ENCODE measurements around the gene CR1. TPM values are rescaled to one million over a fixed set of nuclear protein-coding genes. Genes with fewer than 3 reads are reported as not detected.
"Not testable (repeated sequence)": the region's sequence is repeated elsewhere in the genome, so short reads cannot be mapped to it uniquely, and the experiment has no call there.

Gene CR1
- total and polyA plus RNA-seq, 7 experiments from 2014 or later = 0.19 to 50.1 (median 4.3) TPM

DNA sequence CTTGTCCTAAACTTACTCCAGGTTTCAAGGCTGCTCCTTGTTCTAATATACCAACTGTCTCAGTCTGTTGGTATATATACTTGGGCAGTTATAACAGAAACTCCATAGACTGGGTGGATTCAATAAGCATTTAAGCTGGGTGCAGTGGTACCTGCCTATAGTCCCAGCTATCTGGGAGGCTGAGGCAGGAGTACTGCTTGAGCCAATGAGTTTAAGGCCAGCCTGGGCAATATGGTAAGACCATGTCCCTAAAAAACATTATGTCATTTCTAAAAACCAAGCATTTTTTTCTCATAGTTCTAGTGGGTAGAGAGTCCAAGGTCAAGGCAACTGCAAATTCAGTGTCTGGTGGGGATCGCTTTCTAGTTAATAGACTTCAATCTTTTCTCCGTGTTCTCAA lies 131.5 kb downstream of the CR1 start:
- CTCF ChIA-PET = interaction anchor here (0.6 kb wide), 1 partner anchor 225 kb away, joined by 4 read pairs; no protein-coding TSS in a partner anchor

DNA sequence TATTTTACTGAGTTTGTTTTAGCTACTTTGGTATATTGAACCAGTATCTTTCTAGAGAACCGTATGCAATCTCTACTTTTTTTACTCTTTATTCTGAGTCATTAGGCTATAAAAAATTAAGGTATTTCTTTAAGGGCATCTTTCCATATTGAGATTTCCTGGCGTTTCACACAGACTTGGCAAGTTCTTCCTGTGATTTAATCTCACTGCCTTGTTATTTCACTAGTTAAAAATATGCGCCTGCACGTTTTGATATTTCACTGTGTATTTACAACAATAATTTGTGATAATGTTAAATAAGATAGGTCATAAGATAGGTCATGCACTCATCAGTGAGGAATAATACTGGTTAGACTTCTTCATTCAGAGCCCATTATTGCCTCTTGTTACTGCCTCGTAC lies 132.8 kb downstream of the CR1 start:
- CTCF ChIA-PET = interaction anchor here (1.3 kb wide), 1 partner anchor 9 kb away, joined by 3 read pairs; no protein-coding TSS in a partner anchor
- H3K27me3 ChIP-seq (ENCODE audit: control insufficient read depth in 2 of 2, insufficient read depth in 2 of 2, low read length in 2 of 2) = peaks cover 0 to 4% of the 10 kb centered on the region in 2 donors
- no peak for DNase-seq
- Mint-ChIP-seq H3K4me3 (no peak overlapping the region), H3K4me1 (peaks cover 0 to 1% (median 0%) of the 10 kb centered on the region in 7 donors), H3K27me3 (peaks cover 0 to 13% (median 3%) of the 10 kb centered on the region in 5 donors), H3K9me3 (peaks cover 0 to 5% (median 0%) of the 10 kb centered on the region in 11 donors), H3K27ac (no peak overlapping the region), H3K36me3 (peaks cover 0 to 6% (median 0%) of the 10 kb centered on the region in 5 donors)
- no peaks in the 10 kb centered on the region for H3K4me1 ChIP-seq (ENCODE audit: control insufficient read depth in 2 of 2, insufficient read depth in 2 of 2, low read length in 2 of 2)
- H3K36me3 ChIP-seq (ENCODE audit: control insufficient read depth in 2 of 3, insufficient read depth in 3 of 3, low read length in 3 of 3) = no peaks in the 10 kb centered on the region
- no peak overlapping the region for H3K4me3 ChIP-seq (ENCODE audit: low read length)
- H3K27ac ChIP-seq (ENCODE audit: low read depth, low read length) = no peak overlapping the region
- ATAC-seq = no peak
- intact Hi-C loops (cut with micrococcal nuclease) = no loop called here
- H3K9me3 ChIP-seq (ENCODE audit: control insufficient read depth in 2 of 3, low read length in 3 of 3) = no peaks in the 10 kb centered on the region
- POLR2A ChIA-PET = no interaction called here

More for the DNA sequence above, 131.5 kb downstream of the CR1 start:
- no peak for DNase-seq
- Mint-ChIP-seq H3K4me1 (peaks cover 0 to 1% (median 0%) of the 10 kb centered on the region in 7 donors), H3K27me3 (peaks cover 0 to 8% (median 3%) of the 10 kb centered on the region in 5 donors), H3K36me3 (peaks cover 0 to 6% (median 0%) of the 10 kb centered on the region in 5 donors), H3K27ac (no peak overlapping the region), H3K9me3 (peaks cover 0 to 5% (median 0%) of the 10 kb centered on the region in 11 donors), H3K4me3 (no peak overlapping the region)
- H3K36me3 ChIP-seq (ENCODE audit: control insufficient read depth in 2 of 3, insufficient read depth in 3 of 3, low read length in 3 of 3) = no peaks in the 10 kb centered on the region
- no peaks in the 10 kb centered on the region for H3K4me1 ChIP-seq (ENCODE audit: control insufficient read depth in 2 of 2, insufficient read depth in 2 of 2, low read length in 2 of 2)
- no peak overlapping the region for H3K27ac ChIP-seq (ENCODE audit: low read depth, low read length)
- no peak for ATAC-seq
- H3K9me3 ChIP-seq (ENCODE audit: control insufficient read depth in 2 of 3, low read length in 3 of 3) = no peaks in the 10 kb centered on the region
- H3K27me3 ChIP-seq (ENCODE audit: control insufficient read depth in 2 of 2, insufficient read depth in 2 of 2, low read length in 2 of 2) = peaks cover 0 to 4% of the 10 kb centered on the region in 2 donors
- no peak overlapping the region for H3K4me3 ChIP-seq (ENCODE audit: low read length)
- POLR2A ChIA-PET = no interaction called here
- intact Hi-C loops (cut with micrococcal nuclease) = no loop called here

DNA sequence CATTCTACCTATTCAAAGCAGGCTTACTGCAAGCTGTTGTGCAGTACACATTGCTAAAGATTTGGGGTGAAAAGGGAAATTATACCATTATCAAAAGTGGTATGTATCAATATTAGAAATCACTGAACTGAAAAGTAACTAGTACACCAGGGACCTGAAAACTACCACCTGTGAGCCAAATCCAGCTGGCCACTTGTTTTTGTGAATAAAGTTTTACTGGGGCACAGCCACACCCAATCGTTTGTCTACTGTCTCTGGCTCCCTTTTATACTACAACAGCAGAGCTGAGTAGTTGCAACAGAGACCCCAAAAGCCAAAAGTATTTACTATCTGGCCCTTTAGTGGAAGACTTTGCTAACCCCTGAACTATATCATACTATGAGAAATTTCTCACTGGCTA lies 135.2 kb downstream of the CR1 start:
- H3K4me1 ChIP-seq (ENCODE audit: control insufficient read depth in 2 of 2, insufficient read depth in 2 of 2, low read length in 2 of 2) = no peaks in the 10 kb centered on the region
- intact Hi-C loops (cut with micrococcal nuclease) = no loop called here
- Mint-ChIP-seq H3K27me3 (peaks cover 0 to 14% (median 7%) of the 10 kb centered on the region in 5 donors), H3K4me3 (no peak overlapping the region), H3K4me1 (peaks cover 0 to 1% (median 0%) of the 10 kb centered on the region in 7 donors), H3K27ac (no peak overlapping the region), H3K9me3 (peaks cover 0 to 1% (median 0%) of the 10 kb centered on the region in 11 donors), H3K36me3 (no peaks in the 10 kb centered on the region)
- DNase-seq (no peak), ATAC-seq (no peak)
- CTCF ChIA-PET = no interaction called here
- peaks cover 0 to 4% of the 10 kb centered on the region in 2 donors for H3K27me3 ChIP-seq (ENCODE audit: control insufficient read depth in 2 of 2, insufficient read depth in 2 of 2, low read length in 2 of 2)
- no peak overlapping the region for H3K4me3 ChIP-seq (ENCODE audit: low read length)
- POLR2A ChIA-PET = no interaction called here
- H3K9me3 ChIP-seq (ENCODE audit: control insufficient read depth in 2 of 3, low read length in 3 of 3) = no peaks in the 10 kb centered on the region
- no peaks in the 10 kb centered on the region for H3K36me3 ChIP-seq (ENCODE audit: control insufficient read depth in 2 of 3, insufficient read depth in 3 of 3, low read length in 3 of 3)
- H3K27ac ChIP-seq (ENCODE audit: low read depth, low read length) = no peak overlapping the region

DNA sequence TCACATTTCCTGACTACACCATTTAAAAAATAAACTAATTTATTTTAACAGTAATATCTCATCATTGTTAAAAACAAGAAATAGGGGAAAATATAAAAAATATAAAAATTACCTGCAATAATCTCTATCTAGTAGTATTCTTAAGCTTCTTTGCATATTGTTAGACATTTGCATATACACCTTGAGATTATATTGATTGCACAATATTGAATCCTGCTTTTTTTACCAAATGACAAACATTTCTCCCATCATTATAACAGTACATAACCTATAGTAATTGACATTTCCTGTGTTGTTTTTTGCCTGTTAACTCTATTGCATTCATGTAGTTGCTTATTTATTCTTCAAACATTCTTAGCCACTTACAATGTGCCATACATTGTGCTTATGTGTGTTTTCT lies 137.3 kb downstream of the CR1 start:
- Mint-ChIP-seq H3K27ac (no peak overlapping the region), H3K36me3 (no peaks in the 10 kb centered on the region), H3K4me3 (no peak overlapping the region), H3K27me3 (peaks cover 0 to 17% (median 10%) of the 10 kb centered on the region in 5 donors), H3K4me1 (no peaks in the 10 kb centered on the region), H3K9me3 (no peaks in the 10 kb centered on the region)
- DNase-seq (no peak), ATAC-seq (no peak)
- Histone ChIP-seq H3K36me3 (ENCODE audit: control insufficient read depth in 2 of 3, insufficient read depth in 3 of 3, low read length in 3 of 3) (no peaks in the 10 kb centered on the region), H3K4me1 (ENCODE audit: control insufficient read depth in 2 of 2, insufficient read depth in 2 of 2, low read length in 2 of 2) (no peaks in the 10 kb centered on the region), H3K9me3 (ENCODE audit: control insufficient read depth in 2 of 3, low read length in 3 of 3) (no peaks in the 10 kb centered on the region), H3K4me3 (ENCODE audit: low read length) (no peak overlapping the region), H3K27me3 (ENCODE audit: control insufficient read depth in 2 of 2, insufficient read depth in 2 of 2, low read length in 2 of 2) (peaks cover 0 to 4% of the 10 kb centered on the region in 2 donors), H3K27ac (ENCODE audit: low read depth, low read length) (no peak overlapping the region)
- intact Hi-C loops (cut with micrococcal nuclease) = no loop called here
- ChIA-PET CTCF (no interaction called here), POLR2A (no interaction called here)

DNA sequence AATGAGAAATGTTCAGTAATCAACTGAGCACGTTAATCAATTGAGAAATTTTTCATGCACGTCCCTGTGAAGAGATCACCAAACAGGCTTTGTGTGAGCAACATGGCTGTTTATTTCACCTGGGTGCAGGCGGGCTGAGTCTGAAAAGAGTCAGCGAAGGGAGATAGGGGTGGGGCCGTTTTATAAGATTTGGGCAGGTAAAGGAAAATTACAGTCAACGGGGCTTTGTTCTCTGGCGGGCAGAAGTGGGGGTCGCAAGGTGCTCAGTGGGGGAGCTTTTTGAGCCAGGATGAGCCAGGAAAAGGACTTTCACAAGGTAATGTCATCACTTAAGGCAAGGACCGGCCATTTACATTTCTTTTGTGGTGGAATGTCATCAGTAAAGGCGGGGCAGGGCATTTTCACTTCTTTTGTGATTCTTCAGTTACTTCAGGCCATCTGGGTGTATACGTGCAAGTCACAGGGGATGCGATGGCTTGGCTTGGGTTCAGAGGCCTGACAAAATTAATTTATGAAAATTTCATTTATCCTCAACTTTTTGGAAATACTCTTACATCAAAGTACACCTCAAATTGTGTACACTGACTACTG lies 137.8 kb downstream of the CR1 start:
- H3K27ac ChIP-seq (ENCODE audit: low read depth, low read length); H3K4me3 ChIP-seq (ENCODE audit: low read length); H3K27me3 ChIP-seq (ENCODE audit: control insufficient read depth in 2 of 2, insufficient read depth in 2 of 2, low read length in 2 of 2); H3K4me1 ChIP-seq (ENCODE audit: control insufficient read depth in 2 of 2, insufficient read depth in 2 of 2, low read length in 2 of 2); POLR2A ChIA-PET; H3K4me1 Mint-ChIP-seq; H3K9me3 Mint-ChIP-seq; DNase-seq; H3K9me3 ChIP-seq (ENCODE audit: control insufficient read depth in 2 of 3, low read length in 3 of 3); CTCF ChIA-PET; H3K36me3 Mint-ChIP-seq; intact Hi-C loops (cut with micrococcal nuclease); H3K27ac Mint-ChIP-seq; H3K36me3 ChIP-seq (ENCODE audit: control insufficient read depth in 2 of 3, insufficient read depth in 3 of 3, low read length in 3 of 3); ATAC-seq: not testable (repeated sequence)
- Mint-ChIP-seq H3K4me3 (peak overlapping the region in 1 of 10 donors; percentile 3), H3K27me3 (peaks cover 6 to 21% (median 10%) of the 10 kb centered on the region in 5 donors)

DNA sequence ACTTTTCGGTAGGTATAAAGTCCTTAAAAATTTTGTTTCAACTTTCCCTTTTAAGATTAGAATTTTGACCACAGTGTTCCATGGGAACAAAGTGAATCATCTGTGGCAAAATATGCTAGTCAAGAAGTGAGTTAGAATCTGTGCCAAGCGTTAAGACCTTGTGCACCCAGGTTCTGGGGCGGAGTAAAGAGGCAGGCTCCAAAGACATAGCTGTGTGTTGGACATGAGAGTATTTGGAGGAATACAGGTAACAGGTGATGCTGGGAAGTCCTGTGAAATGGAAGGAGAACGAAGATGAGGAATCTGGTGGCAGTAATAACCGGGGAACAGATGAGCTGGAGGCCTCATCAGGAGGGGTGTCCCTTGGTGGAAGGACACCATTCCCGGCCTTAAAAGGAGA lies 138.3 kb downstream of the CR1 start:
- H3K27ac Mint-ChIP-seq; H3K36me3 Mint-ChIP-seq; H3K4me3 Mint-ChIP-seq; POLR2A ChIA-PET; ATAC-seq; H3K27ac ChIP-seq (ENCODE audit: low read depth, low read length); H3K4me3 ChIP-seq (ENCODE audit: low read length); H3K4me1 Mint-ChIP-seq; H3K9me3 Mint-ChIP-seq; H3K27me3 ChIP-seq (ENCODE audit: control insufficient read depth in 2 of 2, insufficient read depth in 2 of 2, low read length in 2 of 2); intact Hi-C loops (cut with micrococcal nuclease); DNase-seq; H3K36me3 ChIP-seq (ENCODE audit: control insufficient read depth in 2 of 3, insufficient read depth in 3 of 3, low read length in 3 of 3); H3K4me1 ChIP-seq (ENCODE audit: control insufficient read depth in 2 of 2, insufficient read depth in 2 of 2, low read length in 2 of 2); CTCF ChIA-PET; H3K9me3 ChIP-seq (ENCODE audit: control insufficient read depth in 2 of 3, low read length in 3 of 3): not testable (repeated sequence)
- H3K27me3 Mint-ChIP-seq = peaks cover 11 to 21% (median 14%) of the 10 kb centered on the region in 5 donors

DNA sequence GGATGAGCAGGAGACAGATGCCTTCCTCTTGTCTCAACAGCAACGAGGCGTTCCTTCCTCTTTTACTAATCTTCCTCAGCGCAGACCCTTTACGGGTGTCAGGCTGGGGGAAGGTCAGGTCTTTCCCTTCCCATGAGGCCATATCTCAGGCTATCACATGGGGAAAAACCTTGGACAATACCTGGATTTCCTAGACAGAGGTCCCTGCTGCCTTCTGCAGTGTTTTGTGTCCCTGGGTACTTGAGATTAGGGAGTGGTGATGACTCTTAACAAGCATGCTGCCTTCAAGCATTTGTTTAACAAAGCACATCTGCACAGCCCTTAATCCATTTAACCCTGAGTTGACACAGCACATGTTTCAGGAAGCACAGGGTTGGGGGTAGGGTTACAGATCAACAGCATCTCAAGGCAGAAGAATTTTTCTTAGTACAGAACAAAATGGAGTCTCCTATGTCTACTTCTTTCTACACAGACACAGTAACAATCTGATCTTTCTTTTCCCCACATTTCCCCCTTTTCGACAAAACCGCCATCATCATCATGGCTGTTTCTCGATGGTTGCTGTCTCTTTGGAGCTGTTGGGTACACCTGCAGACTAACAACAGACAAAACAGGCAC lies 139.7 kb downstream of the CR1 start:
- H3K4me1 ChIP-seq (ENCODE audit: control insufficient read depth in 2 of 2, insufficient read depth in 2 of 2, low read length in 2 of 2); DNase-seq; POLR2A ChIA-PET; H3K9me3 ChIP-seq (ENCODE audit: control insufficient read depth in 2 of 3, low read length in 3 of 3); H3K4me3 Mint-ChIP-seq; H3K4me1 Mint-ChIP-seq; H3K36me3 ChIP-seq (ENCODE audit: control insufficient read depth in 2 of 3, insufficient read depth in 3 of 3, low read length in 3 of 3); H3K36me3 Mint-ChIP-seq; H3K27me3 ChIP-seq (ENCODE audit: control insufficient read depth in 2 of 2, insufficient read depth in 2 of 2, low read length in 2 of 2); H3K27ac ChIP-seq (ENCODE audit: low read depth, low read length); H3K4me3 ChIP-seq (ENCODE audit: low read length); H3K9me3 Mint-ChIP-seq; intact Hi-C loops (cut with micrococcal nuclease); ATAC-seq; CTCF ChIA-PET; H3K27ac Mint-ChIP-seq: not testable (repeated sequence)
- peaks cover 19 to 24% (median 22%) of the 10 kb centered on the region in 5 donors for H3K27me3 Mint-ChIP-seq
